ENCODE results near the gene CEBPZOS. TPM values are rescaled to one million over a fixed set of nuclear protein-coding genes. Genes with fewer than 3 reads are reported as not detected.
A peak's percentile ranks its signal among the peaks of the same experiment; 100 is the strongest.
"Not testable (repeated sequence)": the region's sequence is repeated elsewhere in the genome, so short reads cannot be mapped to it uniquely, and the experiment has no call there.

The CEBPZOS gene
- total RNA-seq, 2 donors from 2014 or later, result 34.0 to 39.7 TPM

GRCh38 chr2:37173741-37174140, 22.6 kb upstream of the CEBPZOS start:
- Mint-ChIP-seq H3K27me3 (ENCODE audit: low read depth) (no peaks in the 10 kb centered on the region), H3K9me3 (no peaks in the 10 kb centered on the region), H3K36me3 (ENCODE audit: insufficient read depth in 2 of 2) (no peaks in the 10 kb centered on the region), H3K4me1 (ENCODE audit: low read depth) (no peaks in the 10 kb centered on the region), H3K4me3 (no peak overlapping the region), H3K27ac (no peak overlapping the region)
- ATAC-seq (replicated peaks in 1 of 2) (no peak), DNase-seq (no peak)

GRCh38 chr2:37180006-37180639, 16.2 kb upstream of the CEBPZOS start:
- Mint-ChIP-seq H3K27me3 (ENCODE audit: low read depth) (peaks cover 20% of the 10 kb centered on the region), H3K9me3 (no peaks in the 10 kb centered on the region), H3K4me1 (ENCODE audit: low read depth) (peaks cover 4% of the 10 kb centered on the region), H3K4me3 (no peak overlapping the region), H3K36me3 (ENCODE audit: insufficient read depth in 2 of 2) (no peaks in the 10 kb centered on the region), H3K27ac (no peak overlapping the region)
- DNase-seq (no peak), ATAC-seq (replicated peaks in 1 of 2) (no peak)

GRCh38 chr2:37180640-37181039, 15.7 kb upstream of the CEBPZOS start:
- peaks cover 4% of the 10 kb centered on the region for H3K4me1 Mint-ChIP-seq (ENCODE audit: low read depth)
- H3K27ac Mint-ChIP-seq, result no peak overlapping the region
- no peaks in the 10 kb centered on the region for H3K9me3 Mint-ChIP-seq
- DNase-seq (no peak), ATAC-seq (replicated peaks in 1 of 2) (no peak)
- H3K36me3 Mint-ChIP-seq (ENCODE audit: insufficient read depth in 2 of 2), result no peaks in the 10 kb centered on the region
- peaks cover 20% of the 10 kb centered on the region for H3K27me3 Mint-ChIP-seq (ENCODE audit: low read depth)
- H3K4me3 Mint-ChIP-seq, result no peak overlapping the region

GRCh38 chr2:37181726-37182684, 14.3 kb upstream of the CEBPZOS start:
- ATAC-seq (replicated peaks in 1 of 2) (no peak), DNase-seq (no peak)
- Mint-ChIP-seq H3K4me3 (no peak overlapping the region), H3K27ac (no peak overlapping the region), H3K36me3 (ENCODE audit: insufficient read depth in 2 of 2) (no peaks in the 10 kb centered on the region), H3K4me1 (ENCODE audit: low read depth) (peaks cover 4% of the 10 kb centered on the region), H3K9me3 (no peaks in the 10 kb centered on the region), H3K27me3 (ENCODE audit: low read depth) (peaks cover 32% of the 10 kb centered on the region)

GRCh38 chr2:37188570-37188969, 7.7 kb upstream of the CEBPZOS start, which contains the start of gene SULT6B1:
TSS of gene SULT6B1 (minus strand) at chr2:37188670. CDS start at chr2:37188640, 30 bp downstream.
- peaks cover 14% of the 10 kb centered on the region for H3K27me3 Mint-ChIP-seq (ENCODE audit: low read depth)
- H3K4me3 Mint-ChIP-seq, result no peak within 1 kb of the TSS
- no peak for ATAC-seq (replicated peaks in 1 of 2)
- H3K4me1 Mint-ChIP-seq (ENCODE audit: low read depth), result peaks cover 15% of the 10 kb centered on the region
- no peak within 1 kb of the TSS for H3K27ac Mint-ChIP-seq
- no peaks in the 10 kb centered on the region for H3K9me3 Mint-ChIP-seq
- DNase-seq, result no peak
- H3K36me3 Mint-ChIP-seq (ENCODE audit: insufficient read depth in 2 of 2), result no peaks in the 10 kb centered on the region

GRCh38 chr2:37189452-37190153, 6.7 kb upstream of the CEBPZOS start:
- peak; percentile 16 to 36 for DNase-seq
- peak overlapping the region in 1 of 2 donors; percentile 71 for H3K4me3 Mint-ChIP-seq
- peaks cover 15% of the 10 kb centered on the region for H3K4me1 Mint-ChIP-seq (ENCODE audit: low read depth)
- ATAC-seq (replicated peaks in 1 of 2), result peak; percentile 79 to 93
- no peaks in the 10 kb centered on the region for H3K36me3 Mint-ChIP-seq (ENCODE audit: insufficient read depth in 2 of 2)
- H3K27ac Mint-ChIP-seq, result peak overlapping the region; percentile 85
- H3K9me3 Mint-ChIP-seq, result no peaks in the 10 kb centered on the region
- peaks cover 14% of the 10 kb centered on the region for H3K27me3 Mint-ChIP-seq (ENCODE audit: low read depth)

- H3K4me3 Mint-ChIP-seq, result peak overlapping the region in 1 of 2 donors; percentile 71
- no peaks in the 10 kb centered on the region for H3K36me3 Mint-ChIP-seq (ENCODE audit: insufficient read depth in 2 of 2)
- H3K4me1 Mint-ChIP-seq (ENCODE audit: low read depth), result peaks cover 15% of the 10 kb centered on the region
- peak; percentile 66 to 67 for ATAC-seq (replicated peaks in 1 of 2)
- peaks cover 14% of the 10 kb centered on the region for H3K27me3 Mint-ChIP-seq (ENCODE audit: low read depth)
- DNase-seq, result no peak
- no peaks in the 10 kb centered on the region for H3K9me3 Mint-ChIP-seq
- H3K27ac Mint-ChIP-seq, result peak overlapping the region; percentile 85
Observed at GRCh38 chr2:37190290-37190689, 6.0 kb upstream of the CEBPZOS start.

- Mint-ChIP-seq H3K4me1 (ENCODE audit: low read depth) (peaks cover 21% of the 10 kb centered on the region), H3K27ac (no peak overlapping the region), H3K4me3 (no peak overlapping the region), H3K36me3 (ENCODE audit: insufficient read depth in 2 of 2) (peaks cover 0 to 2% of the 10 kb centered on the region in 2 donors), H3K9me3 (no peaks in the 10 kb centered on the region), H3K27me3 (ENCODE audit: low read depth) (peaks cover 9% of the 10 kb centered on the region)
- DNase-seq (no peak), ATAC-seq (replicated peaks in 1 of 2) (no peak)
Observed at GRCh38 chr2:37191253-37191652, 5.0 kb upstream of the CEBPZOS start.

- peaks cover 24% of the 10 kb centered on the region for H3K4me1 Mint-ChIP-seq (ENCODE audit: low read depth)
- H3K36me3 Mint-ChIP-seq (ENCODE audit: insufficient read depth in 2 of 2), result peaks cover 0 to 3% of the 10 kb centered on the region in 2 donors
- peaks cover 4% of the 10 kb centered on the region for H3K27me3 Mint-ChIP-seq (ENCODE audit: low read depth)
- DNase-seq (no peak), ATAC-seq (replicated peaks in 1 of 2) (no peak)
- H3K9me3 Mint-ChIP-seq, result no peaks in the 10 kb centered on the region
- H3K4me3 Mint-ChIP-seq, result no peak overlapping the region
- H3K27ac Mint-ChIP-seq, result no peak overlapping the region
Observed at GRCh38 chr2:37191747-37192146, 4.5 kb upstream of the CEBPZOS start.

GRCh38 chr2:37192551-37192950, 3.7 kb upstream of the CEBPZOS start:
- no peaks in the 10 kb centered on the region for H3K9me3 Mint-ChIP-seq
- H3K27me3 Mint-ChIP-seq (ENCODE audit: low read depth), result no peaks in the 10 kb centered on the region
- ATAC-seq (replicated peaks in 1 of 2), result no peak

GRCh38 chr2:37195862-37196319, 405 bp upstream of the CEBPZOS start:
- Mint-ChIP-seq H3K4me1 (ENCODE audit: low read depth) (peaks cover 41% of the 10 kb centered on the region), H3K27ac (peak overlapping the region; percentile 100), H3K4me3 (peak overlapping the region; percentile 95 to 97)
- not testable (repeated sequence) for ATAC-seq (replicated peaks in 1 of 2); H3K9me3 Mint-ChIP-seq; DNase-seq; H3K36me3 Mint-ChIP-seq (ENCODE audit: insufficient read depth in 2 of 2); H3K27me3 Mint-ChIP-seq (ENCODE audit: low read depth)

More at GRCh38 chr2:37192551-37192950, 3.7 kb upstream of the CEBPZOS start:
- Mint-ChIP-seq H3K4me3 (no peak overlapping the region), H3K4me1 (ENCODE audit: low read depth) (peaks cover 30% of the 10 kb centered on the region), H3K36me3 (ENCODE audit: insufficient read depth in 2 of 2) (peaks cover 0 to 3% of the 10 kb centered on the region in 2 donors), H3K27ac (no peak overlapping the region)
- DNase-seq, result no peak

- H3K27me3 Mint-ChIP-seq (ENCODE audit: low read depth), result no peaks in the 10 kb centered on the region
- peaks cover 55% of the 10 kb centered on the region for H3K4me1 Mint-ChIP-seq (ENCODE audit: low read depth)
- peaks cover 0 to 2% of the 10 kb centered on the region in 2 donors for H3K9me3 Mint-ChIP-seq
- H3K36me3 Mint-ChIP-seq (ENCODE audit: insufficient read depth in 2 of 2), result peaks cover 2 to 14% of the 10 kb centered on the region in 2 donors
- ATAC-seq (replicated peaks in 1 of 2) (no peak), DNase-seq (no peak)
- no peak overlapping the region for H3K4me3 Mint-ChIP-seq
- H3K27ac Mint-ChIP-seq, result no peak overlapping the region
Observed at GRCh38 chr2:37198681-37199065, 2.4 kb downstream of the CEBPZOS start.
